Measurements from ENCODE around the gene NEK11.

DNA sequence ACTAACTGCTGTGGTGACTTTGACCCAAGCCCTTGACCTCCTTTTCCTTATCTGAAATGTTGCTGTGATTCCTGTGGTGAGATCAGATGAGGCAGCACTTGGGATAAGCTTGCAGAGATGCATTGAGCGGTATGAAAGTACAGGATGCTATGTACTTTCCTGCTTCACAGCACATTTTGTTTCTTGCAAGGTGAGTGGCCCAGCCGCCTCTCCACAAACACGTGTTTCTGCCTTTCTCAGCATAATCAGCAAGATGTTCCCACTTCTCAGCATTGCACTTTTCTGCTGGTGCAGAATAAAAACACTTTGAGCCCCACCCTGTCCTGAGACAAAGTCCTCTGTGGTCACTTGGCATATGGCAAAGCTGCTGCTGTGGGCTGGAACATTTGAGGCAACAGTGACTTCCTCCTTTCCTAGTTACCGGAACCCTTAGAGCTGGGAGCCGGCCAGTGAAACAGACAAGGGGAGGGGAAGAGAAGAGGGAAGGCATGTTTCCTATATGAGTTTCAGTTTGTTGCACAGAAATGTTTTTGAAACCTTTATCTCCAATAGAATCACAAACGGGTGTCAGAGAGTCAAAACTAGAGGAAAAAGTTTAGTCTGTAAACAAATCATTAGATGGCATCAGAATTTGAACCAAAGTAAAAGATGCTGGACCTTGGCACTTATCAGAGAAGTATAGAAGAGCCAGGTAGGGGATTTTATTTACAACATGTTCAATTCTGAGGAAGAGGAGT is 359.9 kb downstream of the NEK11 start:
- TF ChIP-seq SUZ12 (IDR thresholded peaks at IDR 0.05) (no peak), SP1 (IDR thresholded peaks at IDR 0.05) (no peak), NFRKB (IDR thresholded peaks at IDR 0.05) (no peak), FOXK2 (IDR thresholded peaks at IDR 0.05) (no peak), ELF4 (IDR thresholded peaks at IDR 0.05) (no peak), FOXA1 (IDR thresholded peaks at IDR 0.05) (no peak), ZNF384 (IDR thresholded peaks at IDR 0.05) (no peak), HDGF (IDR thresholded peaks at IDR 0.05; ENCODE audit: borderline replicate concordance) (no peak), FOXM1 (IDR thresholded peaks at IDR 0.05; ENCODE audit: borderline replicate concordance) (no peak), TARDBP (IDR thresholded peaks at IDR 0.05) (no peak)
- TF ChIP-seq, protein P1, sequence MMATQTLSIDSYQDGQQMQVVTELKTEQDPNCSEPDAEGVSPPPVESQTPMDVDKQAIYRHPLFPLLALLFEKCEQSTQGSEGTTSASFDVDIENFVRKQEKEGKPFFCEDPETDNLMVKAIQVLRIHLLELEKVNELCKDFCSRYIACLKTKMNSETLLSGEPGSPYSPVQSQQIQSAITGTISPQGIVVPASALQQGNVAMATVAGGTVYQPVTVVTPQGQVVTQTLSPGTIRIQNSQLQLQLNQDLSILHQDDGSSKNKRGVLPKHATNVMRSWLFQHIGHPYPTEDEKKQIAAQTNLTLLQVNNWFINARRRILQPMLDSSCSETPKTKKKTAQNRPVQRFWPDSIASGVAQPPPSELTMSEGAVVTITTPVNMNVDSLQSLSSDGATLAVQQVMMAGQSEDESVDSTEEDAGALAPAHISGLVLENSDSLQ (IDR thresholded peaks at IDR 0.05), result no peak

Data from HEK293T (cell line).